ENCODE measurements around the gene TBC1D9.

TBC1D9 gene

GRCh38 chr4:140637836-140638235 is 118.3 kb downstream of the TBC1D9 start:
- peak; percentile 63 for DNase-seq (ENCODE audit: low spot score)
- peak; percentile 35 for TF ChIP-seq CTCF (IDR thresholded peaks at IDR 0.05; ENCODE audit: borderline replicate concordance, control extremely low read depth, extremely low read depth, insufficient read depth, missing control alignments)
- in situ Hi-C loops (cut with MboI; ENCODE audit: low sequenced_read_pairs, unreplicated experiment) = loop anchor here (10.0 kb wide), 1 partner anchor 207 kb away; no protein-coding TSS in a partner anchor

- TF ChIP-seq CTCF (IDR thresholded peaks at IDR 0.05; ENCODE audit: borderline replicate concordance, control extremely low read depth, extremely low read depth, insufficient read depth, missing control alignments) = no peak
- DNase-seq (ENCODE audit: low spot score) = no peak
Measured at GRCh38 chr4:140635606-140636005, 120.6 kb downstream of the TBC1D9 start.

GRCh38 chr4:140633951-140634350 is 122.2 kb downstream of the TBC1D9 start:
- TF ChIP-seq CTCF (IDR thresholded peaks at IDR 0.05; ENCODE audit: borderline replicate concordance, control extremely low read depth, extremely low read depth, insufficient read depth, missing control alignments) = no peak
- in situ Hi-C loops (cut with MboI; ENCODE audit: low sequenced_read_pairs, unreplicated experiment) = loop anchor here (10.0 kb wide), 1 partner anchor 211 kb away; no protein-coding TSS in a partner anchor
- no peak for DNase-seq (ENCODE audit: low spot score)

More at GRCh38 chr4:140635606-140636005, 120.6 kb downstream of the TBC1D9 start:
- in situ Hi-C loops (cut with MboI; ENCODE audit: low sequenced_read_pairs, unreplicated experiment) = loop anchor here (10.0 kb wide), 1 partner anchor 209 kb away; no protein-coding TSS in a partner anchor

GRCh38 chr4:140633124-140633523 is 123.1 kb downstream of the TBC1D9 start:
- in situ Hi-C loops (cut with MboI; ENCODE audit: low sequenced_read_pairs, unreplicated experiment) = loop anchor here (10.0 kb wide), 1 partner anchor 212 kb away; no protein-coding TSS in a partner anchor
- no peak for TF ChIP-seq CTCF (IDR thresholded peaks at IDR 0.05; ENCODE audit: borderline replicate concordance, control extremely low read depth, extremely low read depth, insufficient read depth, missing control alignments)
- no peak for DNase-seq (ENCODE audit: low spot score)

- DNase-seq (ENCODE audit: low spot score) = no peak
- no peak for TF ChIP-seq CTCF (IDR thresholded peaks at IDR 0.05; ENCODE audit: borderline replicate concordance, control extremely low read depth, extremely low read depth, insufficient read depth, missing control alignments)
- in situ Hi-C loops (cut with MboI; ENCODE audit: low sequenced_read_pairs, unreplicated experiment) = loop anchor here (10.0 kb wide), 1 partner anchor 215 kb away; no protein-coding TSS in a partner anchor
Measured at GRCh38 chr4:140630246-140630645, 125.9 kb downstream of the TBC1D9 start.

- in situ Hi-C loops (cut with MboI; ENCODE audit: low sequenced_read_pairs, unreplicated experiment) = no loop called here
- no peak for DNase-seq (ENCODE audit: low spot score)
Measured at GRCh38 chr4:140628016-140628415, 128.2 kb downstream of the TBC1D9 start.

More at GRCh38 chr4:140628016-140628415, 128.2 kb downstream of the TBC1D9 start:
- no peak for TF ChIP-seq CTCF (IDR thresholded peaks at IDR 0.05; ENCODE audit: borderline replicate concordance, control extremely low read depth, extremely low read depth, insufficient read depth, missing control alignments)
